GM23338 (cell line): ENCODE results near the gene MALRD1. TPM values are rescaled to one million over a fixed set of nuclear protein-coding genes. Genes with fewer than 3 reads are reported as not detected.

Source experiments
- ATAC-seq: fragments of 200-7000 bp; cut with Tn5 transposase; 3 replicates; pipeline ENCODE4 v1.9.1; 2020
- DNase-seq: peaks from one replicate; pipeline ENCODE4 v3.0.0-alpha.2; 2015; ENCODE audit warnings: low spot score
- H2AFZ ChIP-seq: fragments of 200-600 bp; sonication (generic); 2 replicates; pipeline ENCODE4 v1.8.0; 2016; ENCODE audit warnings: antibody characterized with exemption, mild to moderate bottlenecking, moderate library complexity
- H3F3A ChIP-seq: fragments of 200-600 bp; sonication (generic); replicated peaks from 2 replicates; pipeline ENCODE4 v1.8.0; 2017; ENCODE audit warnings: antibody characterized with exemption, mixed run types, low read depth
- H3K27ac ChIP-seq: fragments of 200-600 bp; sonication (generic); 2 replicates; pipeline ENCODE4 v1.6.1; 2016; ENCODE audit warnings: low read depth
- H3K27me3 ChIP-seq: fragments of 200-600 bp; sonication (generic); 2 replicates; pipeline ENCODE4 v1.8.0; 2016; ENCODE audit warnings: mild to moderate bottlenecking, mixed run types, moderate library complexity; ENCODE audit not compliant: insufficient read depth
- H3K36me3 ChIP-seq: fragments of 200-600 bp; sonication (generic); 2 replicates; pipeline ENCODE4 v1.8.0; 2016; ENCODE audit warnings: mild to moderate bottlenecking; ENCODE audit not compliant: insufficient read depth
- H3K4me1 ChIP-seq: fragments of 200-600 bp; sonication (generic); 2 replicates; pipeline ENCODE4 v1.8.0; 2016; ENCODE audit warnings: mild to moderate bottlenecking, moderate library complexity; ENCODE audit not compliant: insufficient read depth
- H3K4me2 ChIP-seq: fragments of 200-600 bp; sonication (generic); 2 replicates; pipeline ENCODE4 v1.7.1; 2017; ENCODE audit warnings: mixed run types
- H3K4me3 ChIP-seq: fragments of 200-600 bp; sonication (generic); 2 replicates; pipeline ENCODE4 v1.6.1; 2016; ENCODE audit warnings: mixed run types
- H3K79me2 ChIP-seq: fragments of 200-600 bp; sonication (generic); replicated peaks from 2 replicates; pipeline ENCODE4 v1.8.0; 2017; ENCODE audit warnings: mild to moderate bottlenecking; ENCODE audit not compliant: insufficient read depth
- H3K9me2 ChIP-seq: fragments of 200-600 bp; sonication (generic); 2 replicates; pipeline ENCODE4 v1.8.0; 2017; ENCODE audit not compliant: insufficient read depth
- H4K20me1 ChIP-seq: fragments of 200-600 bp; sonication (generic); replicated peaks from 2 replicates; pipeline ENCODE4 v1.8.0; 2017; ENCODE audit warnings: mild to moderate bottlenecking; ENCODE audit not compliant: insufficient read depth
- H3K27ac Mint-ChIP-seq: 2 replicates; pipeline ENCODE4 v1.8.0; 2020; ENCODE audit warnings: inconsistent platforms, mild to moderate bottlenecking, moderate library complexity, mixed read lengths
- H3K27me3 Mint-ChIP-seq: 3 replicates; pipeline ENCODE4 v1.8.0; 2022; ENCODE audit warnings: low read depth, mild to moderate bottlenecking, moderate library complexity, mixed read lengths, inconsistent platforms; ENCODE audit not compliant: insufficient read depth, poor library complexity
- H3K36me3 Mint-ChIP-seq: 3 replicates; pipeline ENCODE4 v1.8.0; 2021; ENCODE audit warnings: low read depth, mild to moderate bottlenecking, inconsistent platforms, moderate library complexity, mixed read lengths
- H3K4me1 Mint-ChIP-seq: 3 replicates; pipeline ENCODE4 v1.8.0; 2020; ENCODE audit warnings: mild to moderate bottlenecking, inconsistent platforms, mixed read lengths
- H3K4me3 Mint-ChIP-seq: 3 replicates; pipeline ENCODE4 v1.8.0; 2021; ENCODE audit warnings: moderate library complexity, mild to moderate bottlenecking, inconsistent platforms, mixed read lengths
- H3K9me3 Mint-ChIP-seq: 3 replicates; pipeline ENCODE4 v1.8.0; 2020; ENCODE audit warnings: moderate library complexity, mild to moderate bottlenecking, inconsistent platforms, mixed read lengths
- CREB1 ChIP-seq: fragments of 250-450 bp; sonication (Bioruptor Pico); IDR thresholded peaks from 2 replicates; pipeline ENCODE4 v1.5.0; 2020; ENCODE audit warnings: low read depth, mild to moderate bottlenecking, moderate library complexity
- EZH2 ChIP-seq: fragments of 200-600 bp; sonication (generic); IDR thresholded peaks from one replicate; pipeline ENCODE4 v1.8.0; 2017; ENCODE audit warnings: antibody characterized with exemption, mild to moderate bottlenecking, low read depth; ENCODE audit not compliant: unreplicated experiment
- EZH2phosphoT487 ChIP-seq: fragments of 200-600 bp; sonication (generic); IDR thresholded peaks from one replicate; pipeline ENCODE4 v1.8.1; 2018; ENCODE audit warnings: antibody characterized with exemption; ENCODE audit not compliant: unreplicated experiment
- NANOG ChIP-seq: IDR thresholded peaks from 2 replicates; pipeline ENCODE4 v1.6.1; 2016; ENCODE audit warnings: antibody characterized with exemption, borderline replicate concordance
- POLR2AphosphoS5 ChIP-seq: IDR thresholded peaks from 2 replicates; pipeline ENCODE4 v1.6.1; 2016; ENCODE audit warnings: antibody characterized with exemption, low read depth
- REST ChIP-seq: IDR thresholded peaks from one replicate; pipeline ENCODE4 v1.6.1; 2018; ENCODE audit warnings: antibody characterized with exemption; ENCODE audit not compliant: unreplicated experiment
- STAT1 ChIP-seq: IDR thresholded peaks from one replicate; pipeline ENCODE4 v1.6.1; 2016; ENCODE audit warnings: antibody characterized with exemption; ENCODE audit not compliant: unreplicated experiment
- ZNF331 ChIP-seq: fragments of 250-450 bp; sonication (Bioruptor Pico); IDR thresholded peaks from 2 replicates; pipeline ENCODE4 v1.5.0; 2020; ENCODE audit warnings: low read depth, mild to moderate bottlenecking, moderate library complexity
- polyA plus RNA-seq: library from polyadenylated mRNA; unstranded; fragments of >200 nt; fragmentation: Nextera tagmentation; extraction: Ambion mirVana; gene quantifications from 2 replicates; pipeline ENCODE4 v1.2.1, GENCODE V29; 2016
- total RNA-seq: library from RNA; depleted of rRNA; stranded (reverse); fragments of >200 nt; shearing (Covaris generic); gene quantifications from 2 replicates; pipeline ENCODE4 v1.2.3, GENCODE V29; 2014
- TF ChIP-seq, protein P1 (sequence below): IDR thresholded peaks from 2 replicates; pipeline ENCODE4 v1.6.1; 2016; ENCODE audit warnings: antibody characterized with exemption
- TF ChIP-seq, protein P2 (sequence below), 2 experiments: fragments of 200-600 bp in 1 of 2; sonication (generic) in 1 of 2; conservative IDR thresholded peaks; 2 replicates each; pipeline versions ENCODE4 v1.5.1 to v1.6.1; 2016 to 2017; ENCODE audit warnings: antibody characterized with exemption in 2 of 2, low read depth in 2 of 2, mild to moderate bottlenecking in 2 of 2, moderate library complexity in 1 of 2

The MALRD1 gene
- total and polyA plus RNA-seq, 2 experiments from 2014 or later: 0.42 to 1.9 TPM

DNA sequence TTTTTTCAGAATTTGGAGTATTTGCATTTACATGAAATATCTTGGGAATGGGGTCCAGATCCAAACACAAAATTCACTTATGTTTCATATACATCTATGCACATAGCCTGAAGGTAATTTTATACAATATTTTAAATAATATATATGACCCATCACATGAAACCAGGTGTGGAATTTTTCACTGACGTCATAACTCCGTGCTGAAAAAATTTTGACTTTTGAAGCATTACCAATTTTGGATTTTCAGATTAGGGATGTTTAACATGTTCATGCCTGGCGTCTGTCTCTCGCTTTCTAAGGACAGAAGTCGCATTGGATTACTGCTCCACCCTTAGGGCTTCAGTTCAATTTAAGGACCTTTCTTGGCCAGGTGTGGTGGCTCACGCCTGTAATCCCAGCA lies 418.1 kb downstream of the MALRD1 start:
- H4K20me1 ChIP-seq: no peaks in the 10 kb centered on the region
- no peaks in the 10 kb centered on the region for H3K36me3 Mint-ChIP-seq
- no peak for DNase-seq
- no peaks in the 10 kb centered on the region for H3K27me3 ChIP-seq
- no peaks in the 10 kb centered on the region for H3K36me3 ChIP-seq
- no peak for ATAC-seq
- no peak overlapping the region for H3K27ac ChIP-seq
- H3K9me3 Mint-ChIP-seq: peaks cover 3% of the 10 kb centered on the region; the same call in 1 of the 3 replicates
- H3K27me3 Mint-ChIP-seq: no peaks in the 10 kb centered on the region
- H3K4me3 Mint-ChIP-seq: no peak overlapping the region
- H3F3A ChIP-seq: no peaks in the 10 kb centered on the region
- no peak overlapping the region for H3K4me3 ChIP-seq
- no peak overlapping the region for H2AFZ ChIP-seq
- no peak overlapping the region for H3K27ac Mint-ChIP-seq
- TF ChIP-seq ZNF331 (no peak), NANOG (no peak), CREB1 (no peak), EZH2phosphoT487 (no peak)
- TF ChIP-seq, protein P1, sequence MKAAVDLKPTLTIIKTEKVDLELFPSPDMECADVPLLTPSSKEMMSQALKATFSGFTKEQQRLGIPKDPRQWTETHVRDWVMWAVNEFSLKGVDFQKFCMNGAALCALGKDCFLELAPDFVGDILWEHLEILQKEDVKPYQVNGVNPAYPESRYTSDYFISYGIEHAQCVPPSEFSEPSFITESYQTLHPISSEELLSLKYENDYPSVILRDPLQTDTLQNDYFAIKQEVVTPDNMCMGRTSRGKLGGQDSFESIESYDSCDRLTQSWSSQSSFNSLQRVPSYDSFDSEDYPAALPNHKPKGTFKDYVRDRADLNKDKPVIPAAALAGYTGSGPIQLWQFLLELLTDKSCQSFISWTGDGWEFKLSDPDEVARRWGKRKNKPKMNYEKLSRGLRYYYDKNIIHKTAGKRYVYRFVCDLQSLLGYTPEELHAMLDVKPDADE: no peak
- H3K9me2 ChIP-seq: no peaks in the 10 kb centered on the region
- peaks cover 7% of the 10 kb centered on the region for H3K4me1 ChIP-seq
- H3K4me1 Mint-ChIP-seq: no peaks in the 10 kb centered on the region
- H3K79me2 ChIP-seq: no peaks in the 10 kb centered on the region
- no peak overlapping the region for H3K4me2 ChIP-seq

DNA sequence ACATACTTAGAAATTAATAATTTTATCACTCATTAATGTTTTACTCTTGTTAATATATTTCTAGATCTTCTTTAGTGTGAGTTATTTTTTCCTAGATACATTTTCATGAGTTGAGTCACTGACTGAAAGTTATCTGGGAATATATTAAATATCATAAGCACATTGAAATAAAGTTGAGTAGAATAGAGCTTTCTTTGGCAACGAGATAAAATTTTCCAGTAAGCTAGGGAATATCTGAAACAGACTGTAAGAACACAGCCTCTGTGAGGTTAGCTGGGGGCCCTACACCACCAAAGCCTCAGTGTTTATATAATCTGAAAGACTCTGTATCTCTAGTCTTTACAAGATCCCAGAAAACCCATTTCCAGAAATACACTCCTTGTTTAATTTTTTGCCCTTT lies 419.8 kb downstream of the MALRD1 start:
- H4K20me1 ChIP-seq: no peaks in the 10 kb centered on the region
- H3K4me1 Mint-ChIP-seq: no peaks in the 10 kb centered on the region
- no peaks in the 10 kb centered on the region for H3K27me3 ChIP-seq
- peaks cover 7% of the 10 kb centered on the region for H3K4me1 ChIP-seq
- no peak overlapping the region for H3K4me3 Mint-ChIP-seq
- no peak overlapping the region for H2AFZ ChIP-seq
- H3K27ac Mint-ChIP-seq: no peak overlapping the region
- H3K4me2 ChIP-seq: no peak overlapping the region
- H3K27ac ChIP-seq: no peak overlapping the region
- H3K79me2 ChIP-seq: no peaks in the 10 kb centered on the region
- no peaks in the 10 kb centered on the region for H3K36me3 Mint-ChIP-seq
- H3K27me3 Mint-ChIP-seq: no peaks in the 10 kb centered on the region
- ATAC-seq (no peak), DNase-seq (no peak)
- no peaks in the 10 kb centered on the region for H3K9me2 ChIP-seq
- peaks cover 3% of the 10 kb centered on the region; the same call in 1 of the 3 replicates for H3K9me3 Mint-ChIP-seq
- no peak overlapping the region for H3K4me3 ChIP-seq
- H3K36me3 ChIP-seq: no peaks in the 10 kb centered on the region
- no peaks in the 10 kb centered on the region for H3F3A ChIP-seq
- TF ChIP-seq POLR2AphosphoS5 (no peak), REST (no peak), ZNF331 (no peak), EZH2phosphoT487 (no peak), NANOG (no peak), EZH2 (no peak), CREB1 (no peak), STAT1 (no peak)
- TF ChIP-seq, protein P1: no peak
- TF ChIP-seq, protein P2, sequence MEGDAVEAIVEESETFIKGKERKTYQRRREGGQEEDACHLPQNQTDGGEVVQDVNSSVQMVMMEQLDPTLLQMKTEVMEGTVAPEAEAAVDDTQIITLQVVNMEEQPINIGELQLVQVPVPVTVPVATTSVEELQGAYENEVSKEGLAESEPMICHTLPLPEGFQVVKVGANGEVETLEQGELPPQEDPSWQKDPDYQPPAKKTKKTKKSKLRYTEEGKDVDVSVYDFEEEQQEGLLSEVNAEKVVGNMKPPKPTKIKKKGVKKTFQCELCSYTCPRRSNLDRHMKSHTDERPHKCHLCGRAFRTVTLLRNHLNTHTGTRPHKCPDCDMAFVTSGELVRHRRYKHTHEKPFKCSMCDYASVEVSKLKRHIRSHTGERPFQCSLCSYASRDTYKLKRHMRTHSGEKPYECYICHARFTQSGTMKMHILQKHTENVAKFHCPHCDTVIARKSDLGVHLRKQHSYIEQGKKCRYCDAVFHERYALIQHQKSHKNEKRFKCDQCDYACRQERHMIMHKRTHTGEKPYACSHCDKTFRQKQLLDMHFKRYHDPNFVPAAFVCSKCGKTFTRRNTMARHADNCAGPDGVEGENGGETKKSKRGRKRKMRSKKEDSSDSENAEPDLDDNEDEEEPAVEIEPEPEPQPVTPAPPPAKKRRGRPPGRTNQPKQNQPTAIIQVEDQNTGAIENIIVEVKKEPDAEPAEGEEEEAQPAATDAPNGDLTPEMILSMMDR (conservative IDR thresholded peaks at IDR 0.05; ENCODE audit: low read depth in 2 of 2): no peak
